Fibroblast of lung (primary cell): ENCODE data around the gene NFIL3.

Source experiments
- CTCF ChIP-seq, 2 donors: IDR thresholded peaks in 1 of 2; conservative IDR thresholded peaks in 1 of 2; 1 replicate in 1 of 2; 2 replicates in 1 of 2; pipeline ENCODE4 v1.5.1; 2011 to 2012; ENCODE audit warnings: low read length in 2 of 2, control low read depth in 1 of 2, inconsistent platforms in 1 of 2, low read depth in 1 of 2, mild to moderate bottlenecking in 1 of 2
- EZH2 ChIP-seq: IDR thresholded peaks from 2 replicates; pipeline ENCODE4 v1.5.1; 2012; ENCODE audit warnings: low read length, control low read depth, mild to moderate bottlenecking; ENCODE audit errors: missing control alignments

- no peak for TF ChIP-seq CTCF (conservative IDR thresholded peaks at IDR 0.05 in 1 of 2, IDR thresholded peaks at IDR 0.05 in 1 of 2; ENCODE audit: low read depth in 1 of 2, low read length in 2 of 2)
- no peak for TF ChIP-seq EZH2
Measured at GRCh38 chr9:91398926-91399325, 24.7 kb downstream of the NFIL3 start.
